ENCODE measurements around the gene MEPE.

Gene MEPE

DNA sequence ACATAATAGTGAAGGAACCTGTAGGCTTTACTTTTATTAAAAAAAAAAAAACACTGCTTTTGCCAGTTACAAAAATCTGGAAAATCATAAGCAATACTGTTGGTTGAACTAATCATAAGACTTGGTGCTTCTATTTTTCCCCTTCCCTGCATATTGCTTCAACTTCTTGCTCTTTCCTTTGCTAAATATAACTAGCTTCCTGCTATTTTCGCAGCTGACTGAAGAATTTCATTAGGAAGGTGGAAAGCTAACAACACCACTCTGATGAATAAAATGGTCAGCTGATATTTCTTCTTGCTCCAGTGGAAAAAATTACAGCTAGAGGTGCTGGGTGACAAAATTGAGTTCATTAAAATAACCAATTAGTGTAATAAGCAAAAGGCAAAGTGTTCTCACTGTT, 39.3 kb downstream of the MEPE start:
- no peaks in the 10 kb centered on the region for H3K27me3 ChIP-seq (ENCODE audit: control insufficient read depth in 3 of 3, insufficient read depth in 3 of 3, low read depth in 1 of 3, low read length in 3 of 3)
- H2AFZ ChIP-seq (ENCODE audit: low read length), result no peak overlapping the region
- H3K4me2 ChIP-seq (ENCODE audit: insufficient read depth, low read length, poor library complexity, severe bottlenecking), result no peak overlapping the region
- peaks cover 0 to 3% of the 10 kb centered on the region in 2 donors for H3K9me3 ChIP-seq (replicated peaks in 1 of 2; ENCODE audit: control insufficient read depth in 2 of 2, insufficient read depth in 1 of 2, low read depth in 1 of 2, low read length in 2 of 2)
- H2BK12ac ChIP-seq (ENCODE audit: low read length), result no peak overlapping the region
- WGBS, 2 donors (ENCODE audit: extremely low coverage in 2 of 2, insufficient read length in 2 of 2, insufficient replicate concordance in 1 of 2), result no CpG with 5 or more reads among the region's 1 CpG
- no peak overlapping the region for H3K23ac ChIP-seq (ENCODE audit: low read depth, low read length, poor library complexity)
- H2AK5ac ChIP-seq (ENCODE audit: low read depth, low read length), result no peak overlapping the region
- H4K8ac ChIP-seq (ENCODE audit: low read depth, low read length), result no peak overlapping the region
- H3K4ac ChIP-seq (ENCODE audit: low read length), result no peak overlapping the region
- H3K4me3 ChIP-seq (ENCODE audit: low read length in 2 of 2), result no peak overlapping the region
- H3K14ac ChIP-seq (ENCODE audit: low read length), result no peak overlapping the region
- H3K36me3 ChIP-seq (replicated peaks in 1 of 2; ENCODE audit: control insufficient read depth in 2 of 2, insufficient read depth in 2 of 2, low read length in 2 of 2), result no peaks in the 10 kb centered on the region
- H3K27ac ChIP-seq (replicated peaks; ENCODE audit: low read length), result no peak overlapping the region
- H3K79me1 ChIP-seq (ENCODE audit: low read depth, low read length), result no peaks in the 10 kb centered on the region
- DNase-seq (ENCODE audit: low spot score), result no peak
- H3K4me1 ChIP-seq (ENCODE audit: control insufficient read depth in 2 of 2, insufficient read depth in 1 of 2, low read depth in 1 of 2, low read length in 2 of 2), result no peaks in the 10 kb centered on the region
- no peak overlapping the region for H4K91ac ChIP-seq (ENCODE audit: low read depth, low read length, poor library complexity)
- H2BK120ac ChIP-seq (ENCODE audit: low read depth, low read length), result no peak overlapping the region
- no peak overlapping the region for H2BK15ac ChIP-seq (ENCODE audit: low read length)
- H3K9ac ChIP-seq (ENCODE audit: low read depth, low read length, poor library complexity), result no peak overlapping the region
- H3K18ac ChIP-seq (ENCODE audit: low read length), result no peak overlapping the region
- H2BK5ac ChIP-seq (ENCODE audit: low read length), result no peak overlapping the region

DNA sequence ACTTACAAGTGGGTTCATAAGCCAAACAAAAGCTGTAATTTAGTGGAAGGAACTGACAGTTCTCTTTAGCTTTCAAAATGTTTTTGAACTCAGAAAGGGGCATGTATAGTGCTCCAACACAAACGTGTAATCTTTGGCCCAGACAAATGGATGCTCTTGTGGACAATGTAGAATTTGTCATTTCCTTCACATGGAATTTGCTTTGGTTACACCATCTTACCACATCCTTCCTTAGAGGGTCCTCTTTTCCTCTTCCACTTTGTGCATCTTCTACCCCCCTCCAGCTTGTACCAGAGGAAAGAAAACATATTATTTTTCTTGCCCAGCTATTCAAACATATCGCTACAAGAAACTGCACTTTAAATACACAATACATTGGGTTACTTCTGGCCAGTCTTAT, 42.4 kb downstream of the MEPE start:
- no peak overlapping the region for H2BK5ac ChIP-seq (ENCODE audit: low read length)
- WGBS, 2 donors (ENCODE audit: extremely low coverage in 2 of 2, insufficient read length in 2 of 2, insufficient replicate concordance in 1 of 2), result no CpG with 5 or more reads among the region's 2 CpGs
- no peak overlapping the region for H4K91ac ChIP-seq (ENCODE audit: low read depth, low read length, poor library complexity)
- no peaks in the 10 kb centered on the region for H3K79me1 ChIP-seq (ENCODE audit: low read depth, low read length)
- no peaks in the 10 kb centered on the region for H3K27me3 ChIP-seq (ENCODE audit: control insufficient read depth in 3 of 3, insufficient read depth in 3 of 3, low read depth in 1 of 3, low read length in 3 of 3)
- H3K4me3 ChIP-seq (ENCODE audit: low read length in 2 of 2), result no peak overlapping the region
- no peak overlapping the region for H3K14ac ChIP-seq (ENCODE audit: low read length)
- H4K8ac ChIP-seq (ENCODE audit: low read depth, low read length), result no peak overlapping the region
- H2BK15ac ChIP-seq (ENCODE audit: low read length), result no peak overlapping the region
- no peak for DNase-seq (ENCODE audit: low spot score)
- no peak overlapping the region for H2AK5ac ChIP-seq (ENCODE audit: low read depth, low read length)
- no peak overlapping the region for H3K27ac ChIP-seq (replicated peaks; ENCODE audit: low read length)
- H3K9ac ChIP-seq (ENCODE audit: low read depth, low read length, poor library complexity), result no peak overlapping the region
- H3K36me3 ChIP-seq (replicated peaks in 1 of 2; ENCODE audit: control insufficient read depth in 2 of 2, insufficient read depth in 2 of 2, low read length in 2 of 2), result no peaks in the 10 kb centered on the region
- H3K9me3 ChIP-seq (replicated peaks in 1 of 2; ENCODE audit: control insufficient read depth in 2 of 2, insufficient read depth in 1 of 2, low read depth in 1 of 2, low read length in 2 of 2), result no peaks in the 10 kb centered on the region
- no peak overlapping the region for H3K23ac ChIP-seq (ENCODE audit: low read depth, low read length, poor library complexity)
- H3K4ac ChIP-seq (ENCODE audit: low read length), result no peak overlapping the region
- H2BK12ac ChIP-seq (ENCODE audit: low read length), result no peak overlapping the region
- no peak overlapping the region for H2BK120ac ChIP-seq (ENCODE audit: low read depth, low read length)
- no peaks in the 10 kb centered on the region for H3K4me1 ChIP-seq (ENCODE audit: control insufficient read depth in 2 of 2, insufficient read depth in 1 of 2, low read depth in 1 of 2, low read length in 2 of 2)
- H3K18ac ChIP-seq (ENCODE audit: low read length), result no peak overlapping the region
- H2AFZ ChIP-seq (ENCODE audit: low read length), result no peak overlapping the region
- H3K4me2 ChIP-seq (ENCODE audit: insufficient read depth, low read length, poor library complexity, severe bottlenecking), result no peak overlapping the region

DNA sequence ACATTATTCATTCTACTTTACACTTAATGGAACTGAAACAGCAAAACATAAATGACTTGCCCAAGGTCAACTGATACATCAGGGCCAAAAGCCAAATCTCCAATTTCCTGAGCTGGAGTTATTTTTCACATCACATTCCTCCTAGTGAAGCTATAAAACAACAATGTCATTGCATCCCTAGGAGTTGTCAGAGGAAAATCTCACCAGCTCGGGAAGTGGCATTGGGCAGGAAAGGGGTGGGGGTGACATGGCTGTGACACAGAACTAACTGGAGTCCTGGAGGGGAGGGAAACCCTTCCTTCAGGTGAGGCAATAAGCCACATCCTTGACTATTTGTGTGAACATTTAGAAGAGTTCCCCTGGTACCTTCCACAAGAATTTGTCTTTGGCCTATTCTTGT, 47.3 kb downstream of the MEPE start:
- Histone ChIP-seq H3K36me3 (replicated peaks in 1 of 2; ENCODE audit: control insufficient read depth in 2 of 2, insufficient read depth in 2 of 2, low read length in 2 of 2) (no peaks in the 10 kb centered on the region), H2BK15ac (ENCODE audit: low read length) (no peak overlapping the region), H3K23ac (ENCODE audit: low read depth, low read length, poor library complexity) (no peak overlapping the region), H4K91ac (ENCODE audit: low read depth, low read length, poor library complexity) (no peak overlapping the region), H2AFZ (ENCODE audit: low read length) (no peak overlapping the region), H3K4me1 (ENCODE audit: control insufficient read depth in 2 of 2, insufficient read depth in 1 of 2, low read depth in 1 of 2, low read length in 2 of 2) (no peaks in the 10 kb centered on the region), H2BK5ac (ENCODE audit: low read length) (no peak overlapping the region), H3K27me3 (ENCODE audit: control insufficient read depth in 3 of 3, insufficient read depth in 3 of 3, low read depth in 1 of 3, low read length in 3 of 3) (no peaks in the 10 kb centered on the region), H3K4me3 (ENCODE audit: low read length in 2 of 2) (no peak overlapping the region), H3K14ac (ENCODE audit: low read length) (no peak overlapping the region), H3K9me3 (replicated peaks in 1 of 2; ENCODE audit: control insufficient read depth in 2 of 2, insufficient read depth in 1 of 2, low read depth in 1 of 2, low read length in 2 of 2) (no peaks in the 10 kb centered on the region), H3K9ac (ENCODE audit: low read depth, low read length, poor library complexity) (no peak overlapping the region), H2BK120ac (ENCODE audit: low read depth, low read length) (no peak overlapping the region), H3K18ac (ENCODE audit: low read length) (no peak overlapping the region), H2BK12ac (ENCODE audit: low read length) (no peak overlapping the region), H3K27ac (replicated peaks; ENCODE audit: low read length) (no peak overlapping the region), H3K4me2 (ENCODE audit: insufficient read depth, low read length, poor library complexity, severe bottlenecking) (no peak overlapping the region), H4K8ac (ENCODE audit: low read depth, low read length) (no peak overlapping the region), H3K79me1 (ENCODE audit: low read depth, low read length) (no peaks in the 10 kb centered on the region), H2AK5ac (ENCODE audit: low read depth, low read length) (no peak overlapping the region), H3K4ac (ENCODE audit: low read length) (no peak overlapping the region)
- WGBS, 2 donors (ENCODE audit: extremely low coverage in 2 of 2, insufficient read length in 2 of 2, insufficient replicate concordance in 1 of 2), result no CpG with 5 or more reads among the region's 1 CpG
- DNase-seq (ENCODE audit: low spot score), result no peak

GRCh38 chr4:87881115-87881514, 48.3 kb downstream of the MEPE start:
- Histone ChIP-seq H2AFZ (ENCODE audit: low read length) (no peak overlapping the region), H3K23ac (ENCODE audit: low read depth, low read length, poor library complexity) (no peak overlapping the region), H3K27ac (replicated peaks; ENCODE audit: low read length) (no peak overlapping the region), H3K36me3 (replicated peaks in 1 of 2; ENCODE audit: control insufficient read depth in 2 of 2, insufficient read depth in 2 of 2, low read length in 2 of 2) (no peaks in the 10 kb centered on the region), H3K4me2 (ENCODE audit: insufficient read depth, low read length, poor library complexity, severe bottlenecking) (no peak overlapping the region), H3K9ac (ENCODE audit: low read depth, low read length, poor library complexity) (no peak overlapping the region), H2AK5ac (ENCODE audit: low read depth, low read length) (no peak overlapping the region), H3K4me1 (ENCODE audit: control insufficient read depth in 2 of 2, insufficient read depth in 1 of 2, low read depth in 1 of 2, low read length in 2 of 2) (no peaks in the 10 kb centered on the region), H4K91ac (ENCODE audit: low read depth, low read length, poor library complexity) (no peak overlapping the region), H2BK5ac (ENCODE audit: low read length) (no peak overlapping the region), H3K27me3 (ENCODE audit: control insufficient read depth in 3 of 3, insufficient read depth in 3 of 3, low read depth in 1 of 3, low read length in 3 of 3) (no peaks in the 10 kb centered on the region), H3K4ac (ENCODE audit: low read length) (no peak overlapping the region), H3K4me3 (ENCODE audit: low read length in 2 of 2) (no peak overlapping the region), H3K18ac (ENCODE audit: low read length) (no peak overlapping the region), H3K14ac (ENCODE audit: low read length) (no peak overlapping the region), H2BK15ac (ENCODE audit: low read length) (no peak overlapping the region), H3K9me3 (replicated peaks in 1 of 2; ENCODE audit: control insufficient read depth in 2 of 2, insufficient read depth in 1 of 2, low read depth in 1 of 2, low read length in 2 of 2) (no peaks in the 10 kb centered on the region), H4K8ac (ENCODE audit: low read depth, low read length) (no peak overlapping the region), H2BK120ac (ENCODE audit: low read depth, low read length) (no peak overlapping the region), H3K79me1 (ENCODE audit: low read depth, low read length) (no peaks in the 10 kb centered on the region), H2BK12ac (ENCODE audit: low read length) (no peak overlapping the region)
- no peak for DNase-seq (ENCODE audit: low spot score)
- no CpG with 5 or more reads among the region's 1 CpG for WGBS, 2 donors (ENCODE audit: extremely low coverage in 2 of 2, insufficient read length in 2 of 2, insufficient replicate concordance in 1 of 2)

All from neuronal stem cell (in vitro differentiated cells).